GM21528 (cell line): Measurements from ENCODE around the gene XIRP2.
"Not testable (repeated sequence)": the region's sequence is repeated elsewhere in the genome, so short reads cannot be mapped to it uniquely, and the experiment has no call there.

Experiments
- ATAC-seq: cut with Tn5 transposase; IDR thresholded peaks from one replicate; pipeline ENCODE4 v1.9.1; 2021; ENCODE audit warnings: mild to moderate bottlenecking, moderate library complexity; ENCODE audit not compliant: unreplicated experiment, low FRiP score

XIRP2 gene

GRCh38 chr2:167187978-167188967 lies 300.0 kb downstream of the XIRP2 start:
- ATAC-seq: no peak

- no peak for ATAC-seq
These were observed 301.8 kb downstream of the XIRP2 start for GRCh38 chr2:167190053-167190452.

- ATAC-seq: no peak
These were observed 303.3 kb downstream of the XIRP2 start for GRCh38 chr2:167191588-167191987.

- ATAC-seq: no peak
These were observed 304.6 kb downstream of the XIRP2 start for GRCh38 chr2:167192833-167193232.

- ATAC-seq: no peak
These were observed 308.4 kb downstream of the XIRP2 start for GRCh38 chr2:167196461-167197252.

- no peak for ATAC-seq
These were observed 309.7 kb downstream of the XIRP2 start for GRCh38 chr2:167198009-167198408.

- no peak for ATAC-seq
These were observed 310.3 kb downstream of the XIRP2 start for GRCh38 chr2:167198576-167198975.

GRCh38 chr2:167200019-167200418 lies 311.7 kb downstream of the XIRP2 start:
- no peak for ATAC-seq

GRCh38 chr2:167209784-167210183 lies 321.5 kb downstream of the XIRP2 start:
- ATAC-seq: no peak

GRCh38 chr2:167212014-167212648 lies 323.9 kb downstream of the XIRP2 start:
- peak; percentile 81 for ATAC-seq

- no peak for ATAC-seq
These were observed 327.3 kb downstream of the XIRP2 start for GRCh38 chr2:167215595-167215994.

GRCh38 chr2:167237478-167237877 lies 349.2 kb downstream of the XIRP2 start:
- ATAC-seq: no peak

GRCh38 chr2:167240671-167241070 lies 352.4 kb downstream of the XIRP2 start:
- ATAC-seq: no peak

GRCh38 chr2:167249197-167249596 lies 360.9 kb downstream of the XIRP2 start:
- no peak for ATAC-seq

- no peak for ATAC-seq
These were observed 364.7 kb downstream of the XIRP2 start for GRCh38 chr2:167253025-167253424.

- no peak for ATAC-seq
These were observed 366.4 kb downstream of the XIRP2 start for GRCh38 chr2:167254721-167255120.

- ATAC-seq: no peak
These were observed 370.4 kb downstream of the XIRP2 start for GRCh38 chr2:167258712-167259111.

- no peak for ATAC-seq
These were observed 376.1 kb downstream of the XIRP2 start for GRCh38 chr2:167264380-167264779.

GRCh38 chr2:167265004-167265403 lies 376.7 kb downstream of the XIRP2 start:
- no peak for ATAC-seq

- ATAC-seq: no peak
These were observed 377.4 kb downstream of the XIRP2 start for GRCh38 chr2:167265722-167266121.

- not testable (repeated sequence) for ATAC-seq
These were observed 380.0 kb downstream of the XIRP2 start for GRCh38 chr2:167268245-167268644.
